ENCODE data around the gene PSMB5.

GRCh38 chr14:23055147-23055550 is 20.4 kb upstream of the PSMB5 start:
- TF ChIP-seq CTCF (IDR thresholded peaks at IDR 0.05) (no peak), EP300 (IDR thresholded peaks at IDR 0.05) (no peak)
